RPMI7951 (cell line): ENCODE data around the gene RMI2. TPM values are rescaled to one million over a fixed set of nuclear protein-coding genes. Genes with fewer than 3 reads are reported as not detected.
A peak's percentile ranks its signal among the peaks of the same experiment; 100 is the strongest.

Experiments used
- DNase-seq: peaks from one replicate; pipeline ENCODE4 v3.0.0-alpha.2; 2012; ENCODE audit warnings: low read depth
- total RNA-seq: library from RNA; depleted of rRNA; stranded (reverse); fragments of >200 nt; shearing (Covaris generic); gene quantifications from 2 replicates; pipeline ENCODE4 v1.2.3, GENCODE V29; 2014

The RMI2 gene
- total RNA-seq, 1 experiment from 2014 or later = 33.4 TPM

GRCh38 chr16:11327277-11328171 is 17.7 kb upstream of the RMI2 start:
- no peak for DNase-seq

DNA sequence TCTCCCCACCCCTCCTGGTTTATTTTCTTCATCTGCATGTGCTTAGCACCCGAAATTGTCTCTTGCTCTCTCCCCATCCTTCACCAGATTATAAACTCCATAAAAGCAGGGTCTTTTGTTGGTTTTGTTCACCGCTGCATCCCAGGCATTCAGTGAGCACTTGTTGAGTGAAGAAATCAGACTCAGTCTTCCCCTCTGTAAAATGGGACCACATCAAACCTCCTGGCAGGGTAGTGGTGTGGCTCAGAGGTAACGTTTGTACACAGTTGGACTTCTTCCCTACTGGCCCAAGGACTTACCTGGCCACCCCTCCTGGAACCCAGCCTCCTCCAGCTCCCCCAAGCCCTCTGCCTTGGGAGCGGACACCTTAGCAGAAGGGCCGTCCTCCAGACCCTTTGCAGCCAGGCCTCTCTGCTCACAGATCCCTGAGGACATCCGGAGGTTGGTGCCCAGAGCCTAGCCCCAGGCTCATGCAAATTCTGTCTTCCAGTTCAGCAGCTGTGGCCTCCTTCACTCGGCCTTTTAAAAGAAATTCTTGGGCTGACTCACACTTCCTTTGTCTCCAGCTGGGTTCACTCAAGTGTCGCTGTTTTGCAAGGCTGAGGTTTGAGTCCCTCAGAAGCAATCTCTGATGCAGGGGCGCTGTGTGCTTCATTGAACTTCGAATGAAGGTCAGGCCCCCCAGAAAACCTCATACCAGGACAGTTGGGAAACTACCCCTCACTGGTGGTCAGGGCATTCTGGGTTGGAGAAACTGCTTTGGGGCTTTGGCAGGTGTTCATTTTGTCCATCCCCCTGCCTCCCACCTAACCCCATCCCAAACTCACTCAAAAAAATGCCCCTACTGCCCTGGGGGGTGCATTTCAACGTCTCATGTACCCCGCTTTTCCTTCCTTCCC is 16.8 kb upstream of the RMI2 start:
- DNase-seq = peak; percentile 95

DNA sequence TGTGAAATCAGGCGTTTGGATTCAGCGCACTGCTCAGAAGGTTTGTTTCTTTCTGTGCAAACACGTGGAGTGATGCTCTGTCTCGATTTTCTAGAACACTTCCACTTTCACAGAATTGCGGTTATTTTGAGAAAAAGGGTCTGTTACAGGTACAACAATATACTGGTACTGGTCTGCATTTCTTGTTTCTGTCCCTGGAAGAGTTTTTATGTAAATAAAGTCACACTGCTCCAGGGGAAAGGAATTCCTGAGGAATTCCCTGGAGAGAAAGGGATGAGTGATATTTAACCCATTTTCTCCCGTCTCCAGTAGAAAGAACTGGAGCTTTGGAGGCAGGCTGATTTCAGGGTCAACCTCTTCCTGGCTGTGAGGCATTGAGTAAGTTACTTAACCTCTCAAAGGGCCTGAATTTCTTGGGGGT is 16.2 kb upstream of the RMI2 start:
- DNase-seq = peak; percentile 54

DNA sequence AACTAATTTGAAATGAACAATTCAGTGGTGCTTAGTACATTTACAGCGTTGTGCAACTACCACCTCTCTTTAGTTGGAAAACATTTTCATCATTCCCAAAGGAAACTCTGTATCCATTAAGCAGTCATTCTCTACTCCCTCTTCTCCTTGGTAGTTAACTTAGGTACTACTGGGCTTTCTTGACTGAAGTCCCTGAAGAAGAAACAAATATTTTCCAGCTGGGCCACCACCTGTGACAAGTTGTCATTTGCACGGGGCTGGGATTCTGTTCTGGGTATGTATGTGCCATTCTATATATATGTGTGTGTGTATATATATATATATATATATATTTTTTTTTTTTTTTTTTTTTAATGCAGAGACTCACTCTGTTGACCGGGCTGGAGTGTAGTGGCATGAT is 15.4 kb upstream of the RMI2 start:
- no peak for DNase-seq

GRCh38 chr16:11330526-11331237 is 14.6 kb upstream of the RMI2 start:
- no peak for DNase-seq

DNA sequence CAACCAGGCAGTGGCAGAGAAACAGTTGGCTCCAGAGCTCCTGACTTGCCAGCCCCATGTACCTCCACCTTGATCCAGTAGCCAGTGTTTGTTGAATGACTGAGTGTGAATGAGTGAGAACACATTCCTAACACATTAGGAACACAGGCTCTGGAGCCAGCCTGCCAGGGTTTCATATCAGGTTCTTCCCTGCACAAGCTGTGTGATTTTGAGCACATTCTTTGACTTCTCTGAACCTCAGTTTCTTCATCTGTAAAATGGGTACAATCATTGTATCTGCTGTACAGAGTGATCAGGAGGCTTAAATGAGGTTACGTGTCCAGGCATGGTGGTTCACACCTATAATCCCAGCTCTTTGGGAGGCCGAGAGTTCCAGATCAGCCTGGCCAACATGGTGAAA is 13.3 kb upstream of the RMI2 start:
- no peak for DNase-seq

GRCh38 chr16:11333010-11333409 is 12.2 kb upstream of the RMI2 start:
- no peak for DNase-seq

DNA sequence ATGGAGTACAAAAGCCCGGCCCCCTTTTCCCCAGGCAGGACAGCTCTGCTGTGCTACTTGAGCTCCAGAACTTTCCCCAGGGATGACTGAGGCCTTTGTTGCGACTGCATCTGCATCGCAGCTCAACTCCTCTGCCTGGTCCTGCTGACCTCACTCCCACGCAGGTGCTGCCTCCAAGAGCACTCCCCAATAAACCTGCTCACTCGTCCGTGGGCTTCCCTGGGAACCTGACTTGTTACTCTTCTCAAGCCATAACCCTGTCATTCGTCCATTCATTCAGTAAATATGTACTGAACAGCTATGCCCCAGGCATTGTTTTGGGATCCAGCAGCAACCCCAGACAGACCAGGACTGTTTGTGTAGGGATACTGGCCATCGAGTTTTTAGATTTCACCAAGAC is 11.6 kb upstream of the RMI2 start:
- peak; percentile 63 for DNase-seq

GRCh38 chr16:11334831-11335404 is 10.3 kb upstream of the RMI2 start:
- no peak for DNase-seq

- no peak for DNase-seq
These were observed 6.2 kb upstream of the RMI2 start for GRCh38 chr16:11339075-11339474.

DNA sequence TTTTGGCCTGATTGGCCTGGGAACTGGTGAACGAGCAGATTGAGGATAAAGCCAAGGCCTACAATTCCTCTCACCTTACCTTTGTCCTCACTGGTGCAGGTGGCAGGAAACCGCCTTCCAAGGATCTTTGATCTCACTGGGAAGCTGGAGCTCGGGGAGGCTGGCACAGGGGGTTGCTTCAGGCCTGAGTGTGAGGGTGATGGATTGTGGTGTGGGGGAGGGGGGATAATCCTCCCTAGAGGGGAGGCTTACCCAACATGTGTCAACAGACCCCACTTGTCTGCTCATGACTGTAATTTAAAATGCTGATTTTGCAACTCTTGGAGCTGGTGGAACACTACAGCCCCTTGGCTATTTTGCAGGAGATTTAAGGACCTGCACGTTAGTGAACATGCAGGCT is 4.5 kb upstream of the RMI2 start:
- no peak for DNase-seq

DNA sequence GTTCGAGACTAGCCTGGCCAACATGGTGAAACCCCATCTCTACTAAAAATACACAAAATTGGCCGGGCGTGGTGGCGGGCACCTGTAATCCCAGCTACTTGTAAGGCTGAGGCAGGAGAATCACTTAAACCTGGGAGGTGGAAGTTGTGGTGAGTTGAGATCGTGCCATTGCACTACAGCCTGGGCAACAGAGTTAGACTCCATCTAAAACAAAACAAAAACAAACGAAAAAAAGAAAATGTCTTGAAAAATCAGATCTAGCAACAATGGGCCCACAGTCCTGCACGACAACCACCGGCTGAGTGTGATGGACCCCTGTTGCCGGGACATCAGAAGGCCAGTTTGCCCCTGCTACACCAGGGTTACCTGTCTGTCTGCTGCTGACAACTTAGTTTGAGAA is 3.9 kb upstream of the RMI2 start:
- no peak for DNase-seq

- no peak for DNase-seq
These were observed 3.0 kb upstream of the RMI2 start for GRCh38 chr16:11342021-11342855.

DNA sequence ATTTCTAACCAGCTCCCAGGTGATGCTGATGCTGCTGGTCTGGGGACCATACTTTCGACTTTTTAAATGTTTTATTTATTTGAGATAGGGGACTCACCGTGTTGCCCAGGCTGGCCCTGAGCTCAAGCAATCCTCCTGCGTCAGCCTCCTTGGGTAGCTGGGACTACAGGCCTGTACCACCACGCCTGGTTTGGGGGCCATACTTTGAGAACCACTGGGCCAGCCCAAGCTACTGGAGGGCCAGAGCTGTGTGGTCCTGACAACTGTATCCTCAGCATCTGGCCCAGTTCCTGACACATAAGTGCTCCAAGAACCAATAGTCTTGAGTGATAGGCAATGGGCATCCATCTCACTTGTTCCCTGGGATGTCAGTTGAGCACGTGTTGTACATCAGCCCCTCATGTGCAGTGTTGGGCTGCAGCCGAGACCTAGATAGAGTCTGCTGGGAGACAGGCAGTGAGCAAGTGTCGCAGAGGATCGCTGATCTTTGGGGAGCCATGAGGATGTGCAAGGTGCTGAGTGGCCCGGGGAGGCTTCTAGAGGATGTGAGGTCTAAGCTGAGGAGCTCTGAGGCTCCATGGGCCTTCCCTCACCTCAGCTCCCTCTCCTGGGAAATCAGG is 1.6 kb downstream of the RMI2 start:
- no peak for DNase-seq

DNA sequence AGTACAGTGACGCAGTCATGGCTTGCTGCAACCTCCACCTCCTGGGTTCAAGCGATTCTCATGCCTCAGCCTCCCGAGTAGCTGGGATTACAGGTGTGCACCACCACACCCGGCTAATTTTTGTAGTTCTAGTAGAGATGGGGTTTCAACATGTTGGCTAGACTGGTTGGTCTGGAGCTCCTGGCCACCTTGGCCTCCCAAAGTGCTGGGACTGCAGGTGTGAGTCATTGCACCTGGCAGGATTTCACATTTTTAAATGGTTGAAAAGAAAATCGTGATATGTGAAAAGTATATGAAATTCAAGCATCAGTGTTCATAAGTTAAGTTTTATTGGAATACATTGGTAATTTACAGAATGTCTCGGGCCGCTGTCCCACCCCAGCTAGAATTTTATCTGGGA is 2.6 kb downstream of the RMI2 start:
- no peak for DNase-seq

DNA sequence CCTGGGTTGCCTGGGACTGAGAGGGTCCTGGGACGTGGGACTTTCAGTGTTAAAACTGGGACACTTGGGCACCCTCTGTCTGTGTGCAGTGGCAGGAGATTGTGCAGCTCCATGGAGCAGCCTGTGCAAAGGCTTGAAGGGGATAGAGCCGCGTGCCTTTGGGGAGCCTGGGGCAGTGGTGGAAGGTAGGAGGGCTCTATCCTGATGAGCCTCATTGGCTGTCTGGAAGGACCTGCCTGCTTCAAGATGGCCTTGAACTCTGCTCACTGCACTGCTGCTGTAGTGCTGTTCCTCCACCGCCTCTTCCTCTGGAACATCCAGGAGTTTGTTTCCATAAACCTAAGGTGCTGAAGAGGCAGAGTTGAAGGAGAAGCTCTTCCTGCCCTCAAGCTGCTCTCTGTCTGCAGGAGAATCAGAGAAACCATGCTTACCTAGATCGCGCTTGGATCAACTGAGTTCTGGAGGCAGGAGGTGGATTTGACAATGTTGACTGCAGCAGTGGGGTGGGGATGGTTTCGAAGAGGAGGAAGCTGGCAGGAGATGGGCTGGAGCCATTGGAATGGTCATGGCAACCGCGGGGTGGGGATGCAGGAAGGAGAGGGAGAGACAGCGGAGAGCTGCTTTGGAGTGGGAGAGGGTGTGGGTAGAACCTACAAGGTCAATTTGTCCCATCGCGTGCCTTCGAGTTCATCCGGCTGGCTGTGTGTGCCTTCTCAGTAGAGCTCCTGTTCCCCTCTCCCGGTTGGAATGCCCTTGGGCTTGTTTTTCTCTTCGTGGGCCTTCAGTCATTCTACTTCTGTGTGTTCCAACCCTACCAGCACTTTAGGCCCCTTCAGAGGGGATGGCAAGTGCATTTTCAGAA is 3.7 kb downstream of the RMI2 start:
- peak; percentile 86 for DNase-seq

GRCh38 chr16:11349599-11350276 is 4.5 kb downstream of the RMI2 start:
- peak; percentile 94 for DNase-seq

DNA sequence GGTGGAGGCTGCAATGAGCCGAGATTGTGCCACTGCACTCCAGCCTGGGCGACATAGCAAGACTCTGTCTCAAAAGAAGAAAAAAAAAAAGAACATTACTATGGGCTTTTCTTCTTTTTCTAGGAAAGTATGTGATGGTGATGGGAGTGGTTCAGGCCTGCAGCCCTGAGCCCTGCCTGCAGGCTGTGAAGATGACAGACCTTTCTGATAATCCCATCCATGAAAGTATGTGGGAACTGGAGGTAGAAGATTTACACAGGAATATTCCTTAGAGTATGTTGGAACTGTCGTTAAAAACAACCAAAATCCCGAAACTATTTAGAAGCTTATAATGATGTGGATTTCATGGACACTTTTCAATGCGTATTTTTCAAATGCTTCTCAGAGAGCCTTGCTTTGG is 5.3 kb downstream of the RMI2 start:
- no peak for DNase-seq

GRCh38 chr16:11350921-11351335 is 5.7 kb downstream of the RMI2 start:
- DNase-seq = peak; percentile 89
